Measurements from ENCODE around the gene KLHL28.

- TF ChIP-seq CTCF (IDR thresholded peaks at IDR 0.05) (no peak), ZC3H11A (IDR thresholded peaks at IDR 0.05) (no peak), CBX2 (IDR thresholded peaks at IDR 0.05; ENCODE audit: borderline replicate concordance, low read depth) (no peak), POLR2A (IDR thresholded peaks at IDR 0.05; ENCODE audit: low read length) (no peak), JUNB (IDR thresholded peaks at IDR 0.05) (no peak), EP300 (IDR thresholded peaks at IDR 0.05) (no peak), CEBPB (IDR thresholded peaks at IDR 0.05) (no peak), MYC (IDR thresholded peaks at IDR 0.05; ENCODE audit: borderline replicate concordance, low read length) (no peak), JUN (IDR thresholded peaks at IDR 0.05) (no peak)
Observed at GRCh38 chr14:44962334-44963043, 742 bp upstream of the KLHL28 start.

All from A549 (cell line).